Caki2 (cell line): ENCODE data around the gene PRKAB2. TPM values are rescaled to one million over a fixed set of nuclear protein-coding genes. Genes with fewer than 3 reads are reported as not detected.
"Not testable (repeated sequence)": the region's sequence is repeated elsewhere in the genome, so short reads cannot be mapped to it uniquely, and the experiment has no call there.

Experiments
- DNase-seq: peaks from one replicate; pipeline ENCODE4 v3.0.0-alpha.2; 2015; ENCODE audit warnings: low read depth
- in situ Hi-C: cut with HindIII; loops from 2 replicates; pipeline ENCODE4 v1.10.0; 2016; ENCODE audit warnings: low sequenced_read_pairs, low pct_unique_long_range_greater_than_20kb, mixed read lengths
- total RNA-seq: library from RNA; depleted of rRNA; stranded (reverse); fragments of >200 nt; shearing (Covaris generic); gene quantifications from 2 replicates; pipeline ENCODE4 v1.2.3, GENCODE V29; 2014; ENCODE audit warnings: low replicate concordance; rRNA removed

PRKAB2 gene
- total RNA-seq = 9.4 and 19.7 TPM in 2 replicates

- in situ Hi-C loops = no loop called here
These were observed at the start of gene PRKAB2 for GRCh38 chr1:147172168-147173016. Gene PRKAB2 (minus strand): TSS chr1:147172470. CDS start chr1:147172144, 326 bp downstream.

GRCh38 chr1:147218606-147219005 is 46.3 kb upstream of the PRKAB2 start:
- in situ Hi-C loops = no loop called here
- no peak for DNase-seq

More at GRCh38 chr1:147172168-147173016, at the start of gene PRKAB2:
- peak; percentile 99 for DNase-seq

- in situ Hi-C loops = no loop called here
- no peak for DNase-seq
These were observed 44.9 kb upstream of the PRKAB2 start for GRCh38 chr1:147217141-147217540.

GRCh38 chr1:147216124-147216523 is 43.9 kb upstream of the PRKAB2 start:
- in situ Hi-C loops = no loop called here

GRCh38 chr1:147215540-147215916 is 43.3 kb upstream of the PRKAB2 start:
- DNase-seq = no peak
- in situ Hi-C loops = no loop called here

More at GRCh38 chr1:147216124-147216523, 43.9 kb upstream of the PRKAB2 start:
- no peak for DNase-seq

- in situ Hi-C loops = no loop called here
These were observed 42.7 kb upstream of the PRKAB2 start for GRCh38 chr1:147214842-147215539.

GRCh38 chr1:147214325-147214724 is 42.1 kb upstream of the PRKAB2 start:
- in situ Hi-C loops = no loop called here
- no peak for DNase-seq

More at GRCh38 chr1:147214842-147215539, 42.7 kb upstream of the PRKAB2 start:
- no peak for DNase-seq

GRCh38 chr1:147213271-147213670 is 41.0 kb upstream of the PRKAB2 start:
- in situ Hi-C loops = no loop called here
- DNase-seq = no peak

GRCh38 chr1:147211577-147211976 is 39.3 kb upstream of the PRKAB2 start:
- DNase-seq = no peak
- in situ Hi-C loops = no loop called here

GRCh38 chr1:147210987-147211386 is 38.7 kb upstream of the PRKAB2 start:
- DNase-seq = no peak
- in situ Hi-C loops = no loop called here

GRCh38 chr1:147209825-147210821 is 37.9 kb upstream of the PRKAB2 start:
- no peak for DNase-seq
- in situ Hi-C loops = no loop called here

- no peak for DNase-seq
- in situ Hi-C loops = no loop called here
These were observed 36.3 kb upstream of the PRKAB2 start for GRCh38 chr1:147208619-147209018.

- in situ Hi-C loops = no loop called here
- DNase-seq = no peak
These were observed 34.9 kb upstream of the PRKAB2 start for GRCh38 chr1:147207192-147207591.

- in situ Hi-C loops = no loop called here
- DNase-seq = no peak
These were observed 31.8 kb upstream of the PRKAB2 start for GRCh38 chr1:147204080-147204479.

- in situ Hi-C loops = no loop called here
These were observed 30.3 kb upstream of the PRKAB2 start for GRCh38 chr1:147202576-147202975.

GRCh38 chr1:147201786-147202185 is 29.5 kb upstream of the PRKAB2 start:
- in situ Hi-C loops = no loop called here
- DNase-seq = no peak

More at GRCh38 chr1:147202576-147202975, 30.3 kb upstream of the PRKAB2 start:
- peak; percentile 18 for DNase-seq

- DNase-seq = no peak
- in situ Hi-C loops = no loop called here
These were observed 29.0 kb upstream of the PRKAB2 start for GRCh38 chr1:147201276-147201675.

GRCh38 chr1:147197324-147197723 is 25.1 kb upstream of the PRKAB2 start:
- DNase-seq, in situ Hi-C loops: not testable (repeated sequence)
